HG03520 (cell line): ENCODE results near the gene ACSBG1.
"Not testable (repeated sequence)": the region's sequence is repeated elsewhere in the genome, so short reads cannot be mapped to it uniquely, and the experiment has no call there.

Source experiments
- ATAC-seq: cut with Tn5 transposase; IDR thresholded peaks from one replicate; pipeline ENCODE4 v1.9.1; 2021; ENCODE audit warnings: mild to moderate bottlenecking, moderate library complexity; ENCODE audit not compliant: unreplicated experiment

The ACSBG1 gene

GRCh38 chr15:78170848-78171773 lies 63.3 kb downstream of the ACSBG1 start:
- ATAC-seq, result peak; percentile 49

- ATAC-seq, result no peak
Observed at GRCh38 chr15:78168608-78169007, 65.8 kb downstream of the ACSBG1 start.

DNA sequence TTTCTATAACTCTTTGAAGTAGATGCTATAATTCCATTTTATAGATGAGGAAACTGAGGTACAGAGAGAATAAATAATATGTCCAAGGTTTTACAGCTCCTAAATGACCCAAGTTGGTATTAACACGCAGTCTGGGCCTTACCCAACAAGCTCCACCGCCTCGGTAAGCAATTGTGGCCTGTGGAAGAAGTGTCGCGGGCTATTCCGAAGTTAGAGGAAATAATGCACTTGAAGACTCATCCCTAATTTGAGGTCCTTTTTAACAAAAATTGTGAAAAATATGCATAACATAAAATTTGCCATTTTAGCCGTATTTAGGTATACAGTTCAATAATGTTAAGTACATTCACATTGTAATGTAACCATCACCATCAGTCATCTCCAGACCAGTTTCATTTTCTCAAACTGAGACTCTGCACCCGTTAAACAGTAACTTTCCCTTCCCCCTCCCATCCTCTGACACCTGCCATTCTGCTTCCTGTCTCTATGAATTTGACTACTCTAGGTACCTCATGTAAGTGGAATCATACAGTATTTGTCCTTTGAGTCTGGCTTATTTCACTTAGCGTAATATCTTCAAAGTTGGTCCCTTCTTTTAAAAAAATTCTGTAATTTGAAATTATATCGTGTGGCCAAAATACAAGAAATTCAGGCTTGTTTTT lies 67.0 kb downstream of the ACSBG1 start:
- ATAC-seq, result peak; percentile 59

- ATAC-seq, result no peak
Observed at GRCh38 chr15:78164010-78164409, 70.4 kb downstream of the ACSBG1 start.

GRCh38 chr15:78162038-78162437 lies 72.3 kb downstream of the ACSBG1 start:
- no peak for ATAC-seq

- no peak for ATAC-seq
Observed at GRCh38 chr15:78159395-78159794, 75.0 kb downstream of the ACSBG1 start.

GRCh38 chr15:78157203-78157602 lies 77.2 kb downstream of the ACSBG1 start:
- ATAC-seq, result no peak

DNA sequence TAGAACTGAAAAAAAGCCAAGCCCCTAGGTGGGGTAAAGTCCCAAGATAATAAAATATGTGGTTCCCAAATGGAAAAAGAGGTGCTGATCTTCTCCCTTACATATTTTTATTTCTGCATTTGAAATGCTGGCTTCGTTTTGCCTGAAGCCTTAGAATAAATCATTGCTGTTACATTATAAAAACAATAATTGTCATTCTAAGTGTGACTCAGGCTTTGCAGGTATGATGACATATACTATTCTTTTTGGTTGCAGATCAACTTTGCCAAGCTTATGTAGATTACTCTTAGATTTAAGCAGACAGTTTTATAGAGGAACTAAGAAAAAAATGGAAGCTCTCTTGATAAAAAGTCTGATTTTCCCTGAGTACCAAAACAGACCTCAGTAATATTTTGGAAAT lies 77.7 kb downstream of the ACSBG1 start:
- ATAC-seq, result no peak

DNA sequence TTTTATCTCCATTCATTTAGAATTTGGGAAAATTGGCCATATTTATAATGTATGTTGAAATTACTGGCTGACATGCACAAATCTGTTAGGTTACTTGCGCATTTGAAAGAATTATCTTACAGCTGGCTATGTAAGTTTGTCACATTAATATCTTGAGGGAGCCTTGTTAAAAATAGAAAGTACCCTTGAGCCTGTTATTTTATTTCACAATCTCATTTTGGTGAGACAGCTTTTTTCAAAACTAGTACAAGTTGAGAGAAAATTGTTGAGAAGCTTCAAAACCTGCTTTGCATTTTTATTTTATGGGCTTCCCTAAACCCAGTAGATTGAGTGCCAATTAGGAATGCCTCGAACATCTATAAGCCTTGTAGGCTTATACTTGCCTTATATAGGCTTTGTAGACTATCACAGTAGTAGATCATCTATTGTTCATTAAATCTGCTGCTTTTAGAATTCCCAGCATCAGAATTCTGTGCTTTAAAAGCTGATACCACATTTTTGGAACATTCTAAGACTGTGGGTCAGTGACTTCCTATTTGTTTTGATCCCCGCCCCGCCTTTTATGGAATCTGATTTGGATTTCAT lies 78.9 kb downstream of the ACSBG1 start:
- no peak for ATAC-seq

DNA sequence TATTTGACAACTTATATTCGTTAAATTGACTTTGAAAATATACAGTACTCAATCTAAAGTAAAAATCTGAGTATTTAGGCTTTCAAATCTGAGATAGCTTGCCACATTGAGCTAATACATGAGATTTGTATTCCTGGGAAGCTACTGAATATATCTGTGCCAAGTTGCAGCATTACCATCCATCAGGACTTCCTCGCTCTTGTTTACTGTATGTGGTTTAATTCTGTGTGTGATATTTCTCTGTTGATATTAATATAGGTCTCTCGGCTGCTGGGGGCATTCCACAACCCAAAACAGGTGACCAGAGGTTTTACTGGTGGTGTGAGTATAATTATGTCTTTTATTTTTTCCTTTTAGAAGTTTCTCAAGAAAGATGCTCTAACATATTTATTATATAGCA lies 79.4 kb downstream of the ACSBG1 start:
- ATAC-seq, result no peak

DNA sequence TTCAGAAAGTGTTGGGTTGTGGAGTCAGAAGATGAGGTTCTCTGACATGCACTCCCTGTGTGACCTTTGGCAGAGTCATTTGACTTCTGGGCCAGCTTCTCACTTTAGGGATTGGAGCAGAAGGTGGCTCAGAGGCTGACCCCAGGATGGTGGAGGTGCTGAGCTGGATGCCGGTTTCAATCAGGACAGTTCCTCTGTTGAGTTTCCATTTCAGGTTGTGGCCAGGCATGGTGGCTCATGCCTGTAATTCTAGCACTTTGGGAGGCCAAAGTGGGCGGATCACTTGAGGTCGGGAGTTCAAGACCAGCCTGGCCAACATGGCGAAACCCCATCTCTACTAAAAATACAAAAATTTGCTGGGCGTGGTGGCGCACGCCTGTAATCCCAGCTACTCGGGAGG lies 83.3 kb downstream of the ACSBG1 start:
- not testable (repeated sequence) for ATAC-seq

DNA sequence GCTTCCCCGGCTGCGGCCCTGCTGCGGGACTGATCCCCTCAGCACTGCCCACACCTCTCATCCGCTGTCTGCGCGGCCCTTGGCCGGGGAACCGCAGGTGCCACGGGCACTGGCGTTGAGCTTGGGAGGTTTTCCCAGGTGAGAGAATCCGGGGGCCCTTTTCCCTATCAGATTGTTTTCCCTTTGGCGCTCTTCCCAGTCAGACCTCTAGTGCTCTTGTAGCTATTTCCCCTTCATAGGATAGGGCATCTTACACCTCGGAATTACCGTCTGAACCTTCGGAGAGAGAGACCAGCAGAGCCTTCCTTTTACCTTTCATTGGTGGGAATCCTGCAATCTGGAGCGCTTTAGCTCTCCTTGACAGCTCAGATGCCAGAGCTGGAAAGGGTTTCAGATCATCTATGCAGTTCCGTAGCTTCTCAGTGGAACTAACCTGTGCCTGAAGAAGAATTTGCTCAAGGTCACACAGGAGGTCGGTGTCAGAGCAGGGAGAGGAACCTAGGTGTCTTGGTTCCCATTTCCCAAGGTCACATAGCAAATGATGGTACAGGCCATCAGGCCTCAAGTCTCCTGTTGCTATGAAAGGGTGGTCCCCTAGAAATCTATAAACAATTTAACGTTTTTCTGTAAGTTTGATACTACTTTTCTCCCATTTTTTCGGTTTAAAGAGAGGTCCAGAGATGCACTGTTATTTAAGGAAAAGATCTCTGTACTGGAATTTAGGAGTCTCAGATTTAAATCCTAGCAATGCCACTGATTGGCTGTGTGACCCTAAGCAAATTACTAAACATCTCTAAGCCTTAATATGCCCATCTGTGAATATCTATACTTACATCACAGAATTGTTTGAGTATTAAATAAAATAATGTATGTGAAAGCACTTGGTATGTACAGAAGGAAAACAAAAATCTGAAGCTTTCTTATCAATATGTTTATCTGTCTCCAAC lies 84.3 kb downstream of the ACSBG1 start:
- ATAC-seq, result no peak

DNA sequence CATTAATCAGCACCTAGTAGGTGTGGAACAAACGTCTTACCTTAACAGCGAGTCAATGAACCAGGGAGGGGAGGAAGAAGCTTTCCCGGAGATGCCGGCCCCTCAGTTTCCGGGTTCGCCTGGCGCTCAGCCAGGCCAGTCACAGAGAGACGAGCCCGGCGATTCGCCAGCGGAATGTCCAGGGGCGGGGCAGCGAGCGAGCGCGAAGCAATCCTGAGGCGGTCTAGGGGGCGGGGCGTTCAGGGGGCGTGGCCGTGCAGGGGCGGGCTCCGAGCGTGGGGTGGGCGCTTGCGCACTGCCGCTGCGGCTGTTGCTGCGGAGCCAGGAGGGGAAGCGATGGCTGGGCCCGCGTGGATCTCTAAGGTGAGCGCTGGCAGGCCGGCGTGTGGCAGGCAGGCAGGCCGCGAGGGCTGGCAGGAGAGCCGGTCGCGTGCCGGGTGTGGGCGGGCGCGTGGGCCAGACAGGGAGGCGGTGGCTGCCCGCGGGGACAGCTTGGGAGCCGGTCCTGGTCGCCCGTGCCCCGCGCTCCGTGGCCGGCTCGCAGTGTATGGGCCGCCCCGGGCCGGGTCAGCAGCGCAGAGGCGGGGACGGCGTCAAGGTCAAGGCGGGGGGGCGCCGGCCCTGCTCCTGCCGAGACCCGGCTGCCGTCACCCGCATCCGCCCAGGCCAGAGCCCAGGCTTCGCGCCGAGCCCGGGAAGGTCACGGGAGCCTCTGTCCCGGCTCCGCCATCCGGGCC lies 85.1 kb downstream of the ACSBG1 start, which contains the start of gene IDH3A:
Gene IDH3A (plus strand): TSS at position 295 of the 737 bp plus-strand sequence. CDS start 42 bp downstream, at position 337.
- ATAC-seq, result peak; percentile 85

- ATAC-seq, result no peak
Observed at GRCh38 chr15:78148392-78149067, 85.8 kb downstream of the ACSBG1 start.

- no peak for ATAC-seq
Observed at GRCh38 chr15:78147566-78147965, 86.8 kb downstream of the ACSBG1 start.

GRCh38 chr15:78146425-78147154 lies 87.8 kb downstream of the ACSBG1 start:
- no peak for ATAC-seq

DNA sequence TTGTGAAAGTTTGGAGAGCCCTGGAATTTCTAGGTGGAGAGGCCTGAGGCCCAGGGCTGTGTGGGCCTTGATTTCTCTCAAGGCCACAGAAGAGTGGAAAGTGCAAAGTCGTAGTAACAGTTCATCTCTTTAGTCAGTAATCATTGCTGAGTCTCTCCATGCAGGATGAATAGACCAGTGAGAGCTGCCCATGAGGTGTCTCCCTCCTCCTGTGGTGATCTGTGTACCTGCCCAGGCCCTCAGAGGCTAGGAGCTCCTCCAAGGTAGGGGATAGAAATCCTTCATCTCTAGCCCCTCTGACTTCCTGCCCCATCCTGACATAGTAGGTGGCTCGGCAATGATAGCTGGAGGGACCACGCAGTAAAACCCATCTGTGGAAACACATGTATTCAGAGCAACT lies 92.0 kb downstream of the ACSBG1 start:
- ATAC-seq, result no peak

DNA sequence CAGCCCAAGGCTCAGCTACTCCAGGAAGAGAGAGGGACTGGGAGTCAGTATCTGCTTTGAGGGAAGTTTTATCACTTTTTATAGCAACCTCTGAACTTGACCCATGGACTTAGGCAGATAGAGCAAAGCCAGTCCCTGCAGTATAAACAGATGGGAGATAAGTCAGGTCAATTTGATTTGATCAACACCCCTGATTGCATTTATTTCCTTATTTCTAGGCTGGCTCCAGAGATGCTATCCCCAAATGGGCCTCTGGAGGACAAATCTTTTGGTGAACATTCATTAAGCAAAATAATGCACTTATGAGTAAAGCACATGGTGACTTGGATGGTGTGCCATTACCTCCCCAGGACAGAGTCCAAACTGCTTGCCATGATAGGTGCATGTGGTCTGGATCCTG lies 94.1 kb downstream of the ACSBG1 start:
- no peak for ATAC-seq

GRCh38 chr15:78139578-78139977 lies 94.8 kb downstream of the ACSBG1 start:
- no peak for ATAC-seq
